DMS153 treated with DMSO at 0.1 percent for 48 hours (cell line): ENCODE results near the gene MEMO1.
"Not testable (repeated sequence)": the region's sequence is repeated elsewhere in the genome, so short reads cannot be mapped to it uniquely, and the experiment has no call there.

Experiments used
- DNase-seq: peaks from one replicate; lab custom pipeline; 2025; ENCODE audit not compliant: unreplicated experiment; lab: John Stamatoyannopoulos, UW

MEMO1 gene

DNA sequence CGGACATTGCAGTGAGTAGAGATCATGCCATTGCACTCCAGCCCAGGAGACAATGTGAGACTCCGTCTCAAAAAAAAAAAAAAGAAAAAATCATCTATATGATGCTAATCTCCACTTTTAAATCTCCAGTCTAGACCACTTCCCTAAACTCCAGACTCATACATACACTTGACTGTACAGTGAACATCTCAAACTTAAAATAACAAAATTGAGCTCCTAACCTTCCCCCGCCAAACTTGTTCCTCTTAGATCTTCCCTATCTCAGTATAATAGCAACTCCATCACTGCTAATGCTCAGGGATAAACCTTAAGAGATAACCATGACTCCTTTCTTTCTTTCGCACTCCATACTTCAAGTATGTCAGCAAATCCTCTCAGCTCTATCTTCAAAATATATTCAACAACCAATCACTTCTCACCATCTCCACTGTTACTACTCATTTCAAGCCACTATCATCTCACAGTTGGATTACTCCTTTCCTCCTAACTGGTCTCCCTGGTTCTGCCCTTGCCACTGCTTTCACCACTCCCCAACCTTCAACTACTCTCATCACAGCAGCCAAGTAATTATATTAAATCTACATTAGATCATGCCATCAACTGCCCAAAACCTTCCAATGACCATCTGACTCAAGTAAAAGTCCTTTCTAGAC lies 12.0 kb downstream of the MEMO1 start:
- DNase-seq, result no peak

DNA sequence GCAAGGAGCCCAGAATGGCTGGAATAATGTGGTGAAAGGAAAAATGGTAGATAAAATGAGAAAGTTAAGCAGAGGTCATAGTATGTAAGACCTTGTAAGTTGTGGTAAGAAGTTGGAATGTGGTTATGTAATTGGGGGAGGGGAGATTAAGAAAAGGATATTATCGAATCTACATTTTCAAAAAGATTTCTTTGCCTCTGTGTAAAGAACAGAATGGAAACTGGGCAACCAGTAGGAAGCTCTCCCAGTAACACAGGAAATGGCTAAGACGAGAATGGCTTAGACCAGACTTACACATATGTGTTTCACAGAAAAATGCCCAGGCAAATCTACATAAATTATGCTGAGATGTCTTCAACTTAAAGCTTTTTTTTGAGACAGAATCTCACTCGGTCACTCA lies 13.2 kb downstream of the MEMO1 start:
- DNase-seq, result no peak

DNA sequence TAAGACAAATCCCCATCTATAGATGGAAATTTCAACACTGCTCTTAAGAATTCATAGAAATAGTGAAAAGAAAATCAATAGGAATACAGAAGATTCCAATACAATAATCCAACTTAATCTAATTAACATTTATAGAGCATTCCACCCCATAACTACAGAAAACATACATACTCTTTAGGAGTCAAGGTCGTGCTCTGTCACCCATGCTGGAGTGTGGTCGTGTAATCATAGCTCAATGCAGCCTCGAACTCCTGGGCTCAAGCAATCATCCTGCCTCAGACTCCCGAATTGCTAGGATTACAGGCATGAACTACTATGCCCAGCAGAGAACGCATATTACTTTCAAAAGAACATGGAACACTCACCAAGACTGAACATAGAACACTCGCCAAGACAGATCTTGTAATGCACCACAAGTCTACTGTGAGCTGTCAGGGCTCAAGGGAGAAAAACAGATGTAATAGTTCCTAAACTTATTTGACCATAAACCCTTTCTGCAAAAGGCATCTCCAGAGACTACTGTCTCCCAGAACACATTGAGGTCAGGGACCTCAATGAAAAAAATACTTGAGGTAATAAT lies 14.1 kb downstream of the MEMO1 start:
- no peak for DNase-seq

DNA sequence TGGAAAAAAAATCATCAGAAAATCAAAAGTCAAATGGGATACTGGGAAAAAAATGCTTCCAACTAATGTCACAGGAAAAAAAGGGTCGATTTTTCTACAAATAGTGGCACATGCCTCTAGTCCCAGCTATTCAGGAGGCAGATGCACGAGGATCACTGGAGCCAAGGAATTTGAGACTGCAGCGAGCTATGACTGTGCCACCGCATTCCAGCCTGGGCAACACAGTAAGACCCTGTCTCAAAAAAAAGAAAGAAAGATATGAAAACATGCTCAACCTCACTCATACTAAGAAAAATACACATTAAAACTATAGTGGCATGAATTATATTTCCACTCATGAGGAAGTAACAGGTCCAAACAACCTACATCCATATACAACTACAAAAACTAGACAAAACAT lies 17.9 kb downstream of the MEMO1 start:
- DNase-seq, result no peak

DNA sequence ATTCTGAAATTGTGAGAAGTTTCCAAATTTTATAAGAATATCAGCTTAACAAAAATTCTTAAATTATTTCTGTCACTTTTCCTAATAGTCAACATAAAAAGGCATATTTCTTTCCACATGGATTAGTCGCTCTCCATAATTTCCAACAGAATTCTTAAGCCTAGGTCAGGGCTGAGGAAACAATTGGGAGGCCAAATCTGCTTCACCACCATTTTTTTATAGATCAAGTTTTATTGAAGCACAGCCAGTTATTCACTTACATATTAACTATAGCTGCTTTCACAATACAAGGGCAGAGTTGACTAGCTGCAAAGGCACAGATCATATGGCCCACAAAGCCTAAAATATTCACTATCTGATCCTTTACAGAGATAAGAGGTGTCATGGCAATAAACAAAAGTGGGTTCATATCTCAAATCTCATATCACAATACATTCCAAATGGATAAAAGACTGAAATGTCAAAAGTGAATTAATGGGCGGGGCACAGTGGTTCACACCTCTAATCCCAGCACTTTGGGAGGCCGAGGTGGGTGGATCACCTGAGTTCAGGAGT lies 18.7 kb downstream of the MEMO1 start:
- DNase-seq, result no peak

DNA sequence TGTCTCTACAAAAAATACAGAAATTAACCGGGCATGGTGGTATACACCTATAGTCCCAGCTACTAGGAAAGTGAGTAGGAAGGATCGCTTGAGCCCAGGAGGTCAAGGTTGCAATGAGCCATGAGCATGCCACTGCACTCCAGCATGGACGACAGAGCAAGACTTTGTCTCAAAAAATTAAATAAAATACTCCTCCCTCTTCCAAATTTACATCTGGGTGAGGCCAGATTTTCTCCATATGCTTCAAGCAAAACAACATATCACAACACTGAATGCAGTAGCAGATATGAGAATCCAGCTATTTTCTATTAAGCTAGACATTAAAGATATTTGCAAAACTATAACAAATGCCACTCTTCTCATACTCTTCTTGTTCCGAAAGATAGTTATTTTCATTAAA lies 20.9 kb downstream of the MEMO1 start:
- no peak for DNase-seq

DNA sequence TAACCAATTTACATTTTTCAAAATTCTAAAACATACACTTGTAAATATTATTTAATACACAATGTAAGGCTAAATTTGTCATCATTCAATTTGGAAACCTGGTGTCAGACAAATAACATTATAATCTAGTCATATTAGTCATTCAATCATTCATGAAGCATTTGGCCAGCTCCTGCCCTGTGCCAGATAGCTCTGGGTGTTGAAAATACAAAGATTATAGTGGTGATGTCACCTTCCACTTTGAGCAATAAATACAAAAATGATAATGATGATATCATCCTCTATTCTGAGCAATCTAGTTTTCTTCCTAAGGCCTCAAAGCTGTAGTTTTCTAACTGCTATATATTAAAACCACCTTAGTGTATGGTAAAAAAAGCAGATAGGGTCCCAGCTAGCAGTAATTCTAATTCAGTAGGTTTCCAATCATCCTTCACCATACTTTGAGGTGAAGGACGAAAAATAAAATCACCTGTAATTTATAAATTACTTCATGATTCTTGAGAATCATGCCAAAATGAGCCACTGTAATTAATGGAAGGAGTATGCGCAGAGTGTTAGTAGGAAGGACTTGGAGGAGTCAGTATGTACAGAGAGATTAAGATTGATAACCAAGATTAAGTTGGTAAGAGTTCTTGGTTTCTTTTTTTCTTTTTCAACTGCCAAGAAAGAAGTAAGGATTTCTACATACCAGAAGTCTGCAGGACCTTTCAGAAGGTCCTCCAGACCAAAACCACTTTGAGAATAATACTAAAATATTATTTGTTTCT lies 23.2 kb downstream of the MEMO1 start:
- no peak for DNase-seq

DNA sequence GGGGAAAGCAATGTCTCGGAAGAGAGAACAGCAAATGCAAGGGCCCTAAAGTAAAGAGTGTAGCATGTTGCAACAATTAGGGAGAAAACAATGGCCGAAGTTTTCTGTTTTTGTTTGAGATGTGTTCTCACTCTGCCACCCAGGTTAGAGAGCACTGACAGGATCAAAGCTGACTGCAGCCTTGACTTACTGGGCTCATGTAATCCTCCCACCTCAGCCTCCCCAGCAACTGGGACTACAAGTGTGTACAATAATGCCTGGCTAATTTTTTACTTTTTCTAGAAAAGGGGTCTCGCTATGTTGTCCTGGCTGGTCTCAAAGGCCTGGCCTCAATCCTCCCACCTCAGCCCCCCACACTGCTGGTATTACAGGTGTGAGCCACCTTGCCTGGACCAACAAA lies 23.9 kb downstream of the MEMO1 start:
- DNase-seq, result no peak

DNA sequence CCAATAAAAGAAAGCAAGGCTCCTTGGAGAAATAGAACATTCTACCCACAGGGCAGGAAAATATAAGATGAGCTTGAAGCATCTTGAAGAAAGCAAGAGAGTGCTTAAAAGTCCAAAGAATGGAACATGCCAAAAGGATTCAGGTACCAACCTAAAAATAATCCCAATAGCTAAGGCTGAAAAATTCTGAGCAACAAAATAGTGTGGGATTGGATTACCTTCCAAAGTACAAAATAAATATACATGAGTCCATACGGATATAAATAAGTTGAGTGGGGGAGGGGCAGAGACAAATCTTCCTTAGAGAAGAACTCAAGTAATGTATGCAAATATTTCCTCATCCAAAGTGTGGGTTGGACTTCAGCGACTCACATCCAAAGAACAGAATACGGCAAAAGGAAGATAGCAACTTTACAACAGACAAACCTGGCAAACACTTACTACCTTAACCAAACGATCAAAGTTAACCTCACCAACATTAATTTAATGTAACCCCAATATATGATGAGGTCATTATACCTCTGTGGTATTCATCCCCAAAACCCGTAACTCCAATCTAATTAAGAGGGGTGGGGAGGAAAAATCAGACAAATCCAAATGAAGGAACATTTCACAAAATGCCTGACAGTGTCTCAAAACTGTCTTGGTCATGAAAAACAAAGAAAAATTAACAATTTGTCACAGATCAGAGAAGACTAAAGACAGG lies 26.9 kb downstream of the MEMO1 start:
- DNase-seq, result no peak

DNA sequence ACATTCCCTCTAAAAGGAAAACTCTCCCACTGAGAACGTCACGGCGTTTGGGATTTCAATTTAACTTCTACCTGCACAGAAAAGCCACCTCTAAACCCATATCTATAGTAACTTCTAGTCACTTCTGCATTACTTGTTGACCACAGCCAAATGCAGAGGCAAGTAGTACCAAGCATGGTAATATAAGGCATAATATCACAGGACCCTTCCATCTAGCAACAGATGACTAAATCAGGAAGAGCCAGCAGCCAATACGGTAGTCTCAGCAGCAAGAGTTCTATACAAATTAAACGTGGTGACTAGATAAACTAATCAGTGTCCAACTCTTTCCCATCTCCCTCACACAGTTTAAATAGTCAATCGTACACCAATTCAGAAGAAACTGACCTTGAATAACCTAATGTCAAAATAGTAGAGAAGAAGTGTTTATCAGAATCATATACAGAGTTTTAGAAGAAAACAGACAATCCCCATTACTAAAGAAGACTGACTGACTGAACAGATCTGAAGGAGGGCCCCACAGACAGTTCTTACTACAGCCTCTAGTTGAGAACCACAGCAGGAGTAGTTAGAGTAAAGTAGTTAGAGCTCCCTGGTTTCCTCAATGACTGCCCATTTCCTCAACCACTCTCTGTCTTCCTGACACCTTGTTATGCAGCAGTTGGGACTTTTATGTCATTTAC lies 30.0 kb downstream of the MEMO1 start:
- no peak for DNase-seq

DNA sequence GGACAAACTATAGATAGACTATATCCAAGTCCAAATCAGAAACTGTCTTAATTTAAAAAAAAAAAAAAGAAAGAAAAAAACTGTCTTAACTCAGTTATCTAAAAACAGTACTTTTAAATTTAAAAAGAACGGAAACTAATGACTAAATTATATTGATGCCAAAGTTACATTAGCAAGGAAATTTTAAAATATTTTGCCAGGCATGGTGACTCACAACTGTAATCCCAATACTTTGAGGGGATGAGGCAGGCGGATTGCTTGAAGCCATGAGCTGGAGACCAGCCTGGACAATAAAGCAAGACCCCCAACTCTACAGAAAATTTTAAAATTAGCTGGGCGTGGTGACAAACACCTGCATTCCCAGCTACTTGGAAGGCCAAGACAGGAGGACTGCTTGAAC lies 30.9 kb downstream of the MEMO1 start:
- DNase-seq, result no peak

DNA sequence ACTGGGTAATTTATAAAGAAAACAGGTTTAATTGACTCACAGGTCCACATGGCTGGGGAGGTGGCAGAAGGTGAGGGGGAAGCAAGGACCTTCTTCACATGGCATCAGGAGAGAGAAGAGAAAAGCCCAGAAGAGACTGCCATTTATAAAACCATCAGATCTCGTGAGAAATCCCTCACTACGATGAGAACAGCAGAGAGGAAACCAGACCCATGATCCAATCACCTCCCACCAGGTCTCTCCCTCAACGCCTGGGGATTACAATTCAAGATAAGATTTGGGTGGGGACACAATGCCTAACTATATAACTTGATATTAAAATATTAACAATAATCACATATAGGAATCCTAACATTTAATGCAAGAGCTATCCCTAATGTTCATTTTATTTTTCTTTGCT lies 31.8 kb downstream of the MEMO1 start:
- DNase-seq, result no peak

DNA sequence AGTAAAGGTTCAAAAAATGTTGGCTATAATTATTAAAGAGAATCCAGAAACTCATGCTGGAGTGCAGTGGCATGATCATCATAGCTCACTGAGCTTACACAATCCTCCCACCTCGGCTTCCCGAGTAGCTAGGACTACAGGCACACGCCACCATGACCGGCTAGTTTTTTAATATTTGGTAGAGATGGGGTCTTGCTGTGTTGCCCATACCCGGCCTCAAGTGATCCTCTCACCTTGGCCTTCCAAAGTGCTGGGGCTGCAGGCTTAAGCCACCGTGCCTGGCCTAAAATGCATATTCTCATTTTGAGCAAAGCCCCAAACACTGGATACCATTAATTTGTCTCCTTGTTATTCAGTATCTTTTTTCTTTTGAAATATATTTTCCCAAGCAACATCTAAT lies 32.4 kb downstream of the MEMO1 start:
- no peak for DNase-seq

DNA sequence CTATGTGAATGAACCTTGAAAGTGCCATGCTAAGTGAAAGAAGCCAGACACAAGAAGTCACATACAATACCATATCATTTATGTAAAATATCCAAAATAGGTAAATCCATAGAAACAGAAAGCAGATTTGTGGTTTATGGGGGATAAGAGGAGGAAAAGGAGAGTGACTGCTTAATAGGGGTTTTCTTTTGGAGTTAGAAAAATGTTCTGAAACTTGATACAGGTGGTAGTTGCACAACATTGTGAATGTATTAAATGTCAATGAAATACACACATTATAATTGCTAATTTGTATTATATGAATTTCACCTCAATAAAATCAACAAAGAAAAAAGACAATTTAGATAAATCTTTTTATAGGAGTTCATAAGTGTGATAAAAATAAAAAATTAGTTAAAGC lies 37.1 kb downstream of the MEMO1 start:
- DNase-seq, result no peak

DNA sequence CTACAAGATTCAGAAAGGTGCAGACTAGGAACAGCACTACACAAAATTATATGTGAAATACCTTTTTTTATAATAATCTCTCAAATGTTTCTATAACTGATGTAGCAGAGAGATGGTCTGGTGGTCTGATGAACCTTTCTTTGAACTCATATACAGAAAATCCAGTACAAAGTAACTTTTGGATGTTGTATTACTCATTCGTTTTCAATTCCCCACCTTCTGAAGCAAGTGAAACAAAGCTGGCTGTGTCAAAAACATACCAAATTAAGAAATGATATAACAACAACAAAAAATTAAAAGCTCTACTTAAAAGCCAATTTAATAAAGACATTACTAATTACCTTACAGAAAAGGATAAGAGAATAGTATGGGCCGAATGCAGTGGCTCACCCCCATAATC lies 38.7 kb downstream of the MEMO1 start:
- no peak for DNase-seq

DNA sequence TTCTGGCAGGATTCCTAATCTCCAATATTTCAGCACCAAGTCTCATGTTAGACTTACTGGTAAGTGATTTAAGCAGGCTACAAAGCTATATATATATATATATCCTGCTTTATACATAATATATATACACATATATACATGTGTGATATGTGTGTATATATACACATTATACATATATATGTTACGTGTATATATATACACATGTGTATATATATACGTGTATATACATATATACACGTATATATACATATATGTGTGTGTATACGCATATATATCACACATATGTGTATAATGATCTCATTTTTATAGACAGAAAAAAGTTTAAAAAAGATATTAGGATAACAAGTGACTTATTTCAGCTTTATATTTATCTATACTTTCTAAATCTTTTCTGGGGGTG lies 41.6 kb downstream of the MEMO1 start:
- DNase-seq, result no peak

DNA sequence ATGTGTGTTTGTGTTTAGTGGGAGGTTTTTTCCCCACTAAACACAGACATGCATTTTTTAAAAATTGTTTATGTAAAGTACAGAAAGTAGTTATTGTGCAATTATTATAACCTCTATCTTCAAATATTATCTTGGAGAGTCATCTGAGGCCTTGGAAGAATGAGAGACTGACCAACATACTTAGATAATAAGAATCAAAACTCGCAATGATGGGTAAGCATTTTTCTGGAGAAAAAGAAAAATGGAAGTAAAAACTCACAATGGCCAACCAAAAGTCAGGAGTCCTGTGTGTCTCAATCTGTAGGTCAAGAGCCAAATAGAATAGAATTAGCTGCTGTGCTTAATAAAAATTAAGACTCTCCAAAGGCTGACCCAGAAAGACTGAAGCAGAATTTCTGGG lies 43.0 kb downstream of the MEMO1 start:
- no peak for DNase-seq

DNA sequence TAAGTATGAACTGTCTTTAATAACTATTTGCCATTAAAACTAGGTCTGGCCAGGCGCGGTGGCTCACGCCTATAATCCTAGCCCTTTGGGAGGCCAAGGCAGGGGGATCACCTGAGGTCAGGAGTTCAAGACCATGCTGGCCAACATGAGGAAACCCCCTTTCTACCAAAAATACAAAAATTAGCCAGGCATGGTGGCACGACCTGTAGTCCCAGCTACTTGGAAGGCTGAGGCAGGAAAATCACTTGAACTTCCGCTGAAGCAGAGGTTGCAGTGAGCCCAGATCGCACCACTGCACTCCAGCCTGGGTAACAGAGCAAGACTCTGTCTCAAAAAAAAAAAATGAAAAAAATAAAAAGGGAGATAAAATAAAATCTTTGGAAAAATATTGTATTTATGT lies 44.4 kb downstream of the MEMO1 start:
- not testable (repeated sequence) for DNase-seq

DNA sequence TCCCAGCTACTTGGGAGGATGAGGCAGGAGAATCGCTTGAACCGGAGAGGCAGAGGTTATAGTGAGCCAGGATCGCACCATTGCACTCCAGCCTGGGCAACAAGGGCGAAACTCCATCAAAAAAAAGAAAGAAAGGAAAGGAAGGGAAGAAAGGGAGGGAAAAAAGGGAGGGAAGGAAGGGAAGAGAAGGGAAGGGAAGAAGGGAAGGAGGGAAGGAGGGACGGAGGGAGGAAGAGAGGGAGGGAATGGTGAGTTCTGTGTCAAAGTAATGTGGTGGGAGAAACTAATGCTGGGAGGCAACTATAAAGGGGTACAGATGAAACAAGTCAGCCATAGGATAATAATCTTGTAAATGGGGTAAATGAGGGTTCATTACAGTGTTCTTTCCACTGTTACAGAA lies 45.7 kb downstream of the MEMO1 start:
- DNase-seq, result no peak

DNA sequence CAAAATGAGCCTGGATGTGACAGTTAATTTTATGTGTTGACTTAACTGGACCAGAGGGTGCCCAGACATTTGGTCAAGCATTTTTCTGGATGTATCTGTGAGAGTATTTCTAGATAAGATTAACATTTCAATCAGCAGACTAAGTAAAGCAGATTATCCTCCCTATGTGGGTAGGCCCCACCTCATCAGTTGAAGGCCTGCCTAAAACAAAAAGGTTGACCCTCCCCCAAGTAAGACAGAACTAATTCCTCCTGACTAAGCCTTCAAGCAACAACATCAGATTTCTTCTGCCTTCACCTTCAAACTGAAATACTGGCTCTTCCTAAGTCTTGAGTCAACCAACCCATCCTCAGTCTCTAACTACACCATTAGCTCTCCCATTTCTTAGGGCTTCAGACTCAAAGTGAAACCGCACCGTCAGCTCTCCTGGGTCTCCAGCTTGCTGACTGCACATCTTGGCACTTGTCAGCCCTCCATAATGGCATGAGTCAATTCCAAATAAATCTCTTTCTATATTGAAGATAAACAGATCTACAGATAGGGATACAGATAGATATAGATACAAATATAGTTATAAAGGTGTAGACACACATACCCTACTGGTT lies 47.9 kb downstream of the MEMO1 start:
- no peak for DNase-seq
